Keratinocyte (primary cell): ENCODE data around the gene ST6GALNAC5. TPM values are rescaled to one million over a fixed set of nuclear protein-coding genes. Genes with fewer than 3 reads are reported as not detected.

Experiments used
- DNase-seq: peaks from one replicate; pipeline ENCODE4 v3.0.0-alpha.2; 2011; ENCODE audit warnings: low read depth, missing footprints, low spot score
- FAIRE-seq: peaks from 2 replicates; lab custom pipeline; 2011; peaks lifted over from hg19 to GRCh38; lab: Jason Lieb, UNC
- H2AFZ ChIP-seq: 2 replicates; pipeline ENCODE4 v1.6.0; 2012; ENCODE audit warnings: low read length, control low read depth, inconsistent platforms; ENCODE audit not compliant: control insufficient read depth
- H3K27ac ChIP-seq: 2 replicates; pipeline ENCODE4 v1.5.1; 2011; ENCODE audit warnings: low read length; ENCODE audit not compliant: control insufficient read depth, insufficient read depth
- H3K27me3 ChIP-seq: 3 replicates; pipeline ENCODE4 v1.6.0; 2011; ENCODE audit warnings: low read length; ENCODE audit not compliant: control insufficient read depth, insufficient read depth; ENCODE audit errors: extremely low read depth
- H3K36me3 ChIP-seq, 2 experiments: 2 replicates in 1 of 2; 3 replicates in 1 of 2; pipeline ENCODE4 v1.5.1; 2011; ENCODE audit warnings: low read length in 2 of 2, mild to moderate bottlenecking in 1 of 2; ENCODE audit not compliant: control insufficient read depth in 2 of 2, insufficient read depth in 2 of 2; ENCODE audit errors: extremely low read depth in 1 of 2
- H3K4me1 ChIP-seq: 3 replicates; pipeline ENCODE4 v1.5.1; 2011; ENCODE audit warnings: low read length; ENCODE audit not compliant: control insufficient read depth, insufficient read depth; ENCODE audit errors: extremely low read depth
- H3K4me2 ChIP-seq: 3 replicates; pipeline ENCODE4 v1.6.0; 2011; ENCODE audit warnings: low read depth, low read length; ENCODE audit not compliant: control insufficient read depth, insufficient read depth; ENCODE audit errors: extremely low read depth
- H3K4me3 ChIP-seq, 3 experiments: fragments of 200-600 bp in 1 of 3; sonication (generic) in 1 of 3; 2 replicates in 2 of 3; 3 replicates in 1 of 3; pipeline ENCODE4 v1.5.1; 2011 to 2016; ENCODE audit warnings: low read length in 3 of 3, mild to moderate bottlenecking in 3 of 3, control low read depth in 2 of 3, inconsistent platforms in 1 of 3, low read depth in 1 of 3, mixed read lengths in 1 of 3, mixed run types in 1 of 3, moderate library complexity in 1 of 3; ENCODE audit not compliant: control insufficient read depth in 2 of 3, insufficient read depth in 2 of 3; ENCODE audit errors: extremely low read depth in 1 of 3
- H3K79me2 ChIP-seq: 2 replicates; pipeline ENCODE4 v1.6.0; 2012; ENCODE audit warnings: low read length; ENCODE audit not compliant: control insufficient read depth, insufficient read depth
- H3K9ac ChIP-seq: 3 replicates; pipeline ENCODE4 v1.6.0; 2011; ENCODE audit warnings: low read length; ENCODE audit not compliant: control insufficient read depth, insufficient read depth; ENCODE audit errors: extremely low read depth
- H3K9me1 ChIP-seq: 3 replicates; pipeline ENCODE4 v1.6.0; 2011; ENCODE audit warnings: low read length; ENCODE audit not compliant: control insufficient read depth, insufficient read depth; ENCODE audit errors: extremely low read depth
- H3K9me3 ChIP-seq: 2 replicates; pipeline ENCODE4 v1.5.1; 2012; ENCODE audit warnings: low read depth, low read length; ENCODE audit not compliant: control insufficient read depth
- H4K20me1 ChIP-seq: 3 replicates; pipeline ENCODE4 v1.6.0; 2011; ENCODE audit warnings: low read length; ENCODE audit not compliant: control insufficient read depth, insufficient read depth; ENCODE audit errors: extremely low read depth
- EZH2 ChIP-seq: IDR thresholded peaks from one replicate; pipeline ENCODE4 v1.6.1; 2012; ENCODE audit warnings: inconsistent platforms, mild to moderate bottlenecking, low read length, moderate library complexity
- dilution Hi-C: fragments of 300-500 bp; cut with MboI; formaldehyde crosslinking; loops from one replicate; pipeline ENCODE4 v1.7.0; 2020; ENCODE audit warnings: low sequenced_read_pairs; ENCODE audit not compliant: extremely low pct_ligation_motif_present
- polyA plus RNA-seq, 5 experiments: library from polyadenylated mRNA; depleted of rRNA in 3 of 5; stranded (reverse) in 3 of 5; stranded (forward) in 1 of 5; unstranded in 1 of 5; fragments of >200 nt; gene quantifications; 1 replicate in 1 of 5; 2 replicates in 3 of 5; 3 replicates in 1 of 5; pipeline versions ENCODE4 v1.2.1 to v1.2.3, GENCODE V29; 2011 to 2012; ENCODE audit warnings: missing spikeins in 2 of 5, low read depth in 1 of 5, low replicate concordance in 1 of 5
- TF ChIP-seq, protein P1 (sequence below), 3 experiments: IDR thresholded peaks in 1 of 3; conservative IDR thresholded peaks in 1 of 3; optimal IDR thresholded peaks in 1 of 3; 2 replicates in 2 of 3; 3 replicates in 1 of 3; pipeline versions ENCODE3 to v1.5.1; 2011; ENCODE audit warnings: low read length in 3 of 3, mild to moderate bottlenecking in 3 of 3, moderate library complexity in 2 of 3, control low read depth in 1 of 3, inconsistent platforms in 1 of 3; ENCODE audit not compliant: insufficient read depth in 2 of 3; ENCODE audit errors: extremely low read depth in 1 of 3

Gene ST6GALNAC5
- polyA plus RNA-seq, 1 donor (not counting 4 experiments of a cell fraction or from before 2014, with no cell fraction given): 12.8 TPM

DNA sequence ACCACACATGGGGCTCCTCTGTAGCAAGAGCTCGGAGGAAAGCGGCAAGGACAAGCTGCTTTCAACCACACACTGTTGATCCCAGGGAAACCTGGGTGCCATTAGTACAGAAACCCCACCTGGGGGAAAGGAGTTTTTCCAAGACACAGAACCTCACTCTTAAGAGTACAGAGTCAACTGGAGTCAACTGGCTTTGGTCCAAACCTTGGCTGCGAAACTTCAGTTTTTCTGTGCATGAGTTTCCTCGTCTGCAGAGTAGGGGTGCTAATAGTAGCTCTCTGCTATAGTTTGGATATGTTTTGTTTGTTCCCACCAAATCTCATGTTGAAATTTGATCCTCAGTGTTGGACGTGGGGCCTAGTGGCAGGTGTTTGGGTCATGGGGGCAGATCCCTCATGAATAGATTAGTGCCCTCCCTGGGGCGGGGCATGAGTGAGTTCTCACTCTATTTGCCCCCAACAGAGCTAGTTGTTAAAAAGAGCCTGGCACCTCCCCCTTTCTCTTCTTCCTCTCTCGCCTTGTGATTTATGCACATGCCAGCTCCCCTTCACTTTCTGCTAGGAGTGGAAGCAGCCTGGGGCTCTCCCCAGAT, 190.8 kb downstream of the ST6GALNAC5 start:
- Histone ChIP-seq H2AFZ (no peak overlapping the region), H3K27ac (no peak overlapping the region), H3K36me3 (peaks cover 0 to 8% of the 10 kb centered on the region in 2 experiments), H3K9me1 (no peaks in the 10 kb centered on the region), H3K79me2 (no peaks in the 10 kb centered on the region), H3K4me1 (peaks cover 8% of the 10 kb centered on the region), H3K4me2 (no peak overlapping the region), H3K9me3 (no peaks in the 10 kb centered on the region), H3K27me3 (no peaks in the 10 kb centered on the region), H3K9ac (no peak overlapping the region), H4K20me1 (no peaks in the 10 kb centered on the region), H3K4me3 (no peak overlapping the region)
- DNase-seq: no peak
- dilution Hi-C loops: no loop called here
- TF ChIP-seq, protein P1, sequence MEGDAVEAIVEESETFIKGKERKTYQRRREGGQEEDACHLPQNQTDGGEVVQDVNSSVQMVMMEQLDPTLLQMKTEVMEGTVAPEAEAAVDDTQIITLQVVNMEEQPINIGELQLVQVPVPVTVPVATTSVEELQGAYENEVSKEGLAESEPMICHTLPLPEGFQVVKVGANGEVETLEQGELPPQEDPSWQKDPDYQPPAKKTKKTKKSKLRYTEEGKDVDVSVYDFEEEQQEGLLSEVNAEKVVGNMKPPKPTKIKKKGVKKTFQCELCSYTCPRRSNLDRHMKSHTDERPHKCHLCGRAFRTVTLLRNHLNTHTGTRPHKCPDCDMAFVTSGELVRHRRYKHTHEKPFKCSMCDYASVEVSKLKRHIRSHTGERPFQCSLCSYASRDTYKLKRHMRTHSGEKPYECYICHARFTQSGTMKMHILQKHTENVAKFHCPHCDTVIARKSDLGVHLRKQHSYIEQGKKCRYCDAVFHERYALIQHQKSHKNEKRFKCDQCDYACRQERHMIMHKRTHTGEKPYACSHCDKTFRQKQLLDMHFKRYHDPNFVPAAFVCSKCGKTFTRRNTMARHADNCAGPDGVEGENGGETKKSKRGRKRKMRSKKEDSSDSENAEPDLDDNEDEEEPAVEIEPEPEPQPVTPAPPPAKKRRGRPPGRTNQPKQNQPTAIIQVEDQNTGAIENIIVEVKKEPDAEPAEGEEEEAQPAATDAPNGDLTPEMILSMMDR (optimal IDR thresholded peaks at IDR 0.05 in 1 of 3, IDR thresholded peaks at IDR 0.05 in 1 of 3, conservative IDR thresholded peaks at IDR 0.05 in 1 of 3; ENCODE audit: extremely low read depth in 1 of 3, insufficient read depth in 2 of 3, low read length in 3 of 3): no peak
- TF ChIP-seq EZH2: no peak
- no peak for FAIRE-seq

DNA sequence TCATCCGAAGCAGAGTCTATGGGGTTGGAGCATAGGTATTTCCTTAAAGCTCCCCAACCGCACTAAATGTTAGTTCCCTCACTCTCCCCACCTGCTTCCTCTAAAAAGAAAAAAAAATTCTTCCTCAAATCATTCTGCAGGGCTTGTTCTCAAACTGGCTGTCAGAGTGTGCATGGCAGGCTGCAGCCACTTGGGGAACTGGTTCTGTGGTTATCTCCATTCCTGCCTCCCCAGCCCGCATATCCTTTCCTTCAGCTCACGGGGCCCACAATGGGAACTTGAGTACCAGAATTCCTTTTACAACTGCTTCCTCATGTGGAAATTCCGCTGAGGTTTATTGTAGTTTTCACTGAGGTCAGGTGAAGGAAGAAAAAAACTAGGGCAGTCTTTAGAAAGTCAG, 192.7 kb downstream of the ST6GALNAC5 start:
- Histone ChIP-seq H3K27ac (no peak overlapping the region), H3K9me1 (no peaks in the 10 kb centered on the region), H3K9ac (no peak overlapping the region), H4K20me1 (no peaks in the 10 kb centered on the region), H3K36me3 (peaks cover 0 to 2% of the 10 kb centered on the region in 2 experiments), H2AFZ (no peak overlapping the region), H3K27me3 (no peaks in the 10 kb centered on the region), H3K4me1 (peaks cover 8% of the 10 kb centered on the region), H3K4me2 (no peak overlapping the region), H3K9me3 (no peaks in the 10 kb centered on the region), H3K4me3 (no peak overlapping the region), H3K79me2 (no peaks in the 10 kb centered on the region)
- FAIRE-seq (no peak), DNase-seq (no peak)
- dilution Hi-C loops: no loop called here
- TF ChIP-seq EZH2: no peak
- TF ChIP-seq, protein P1 (optimal IDR thresholded peaks at IDR 0.05 in 1 of 3, IDR thresholded peaks at IDR 0.05 in 1 of 3, conservative IDR thresholded peaks at IDR 0.05 in 1 of 3; ENCODE audit: extremely low read depth in 1 of 3, insufficient read depth in 2 of 3, low read length in 3 of 3): peak in 1 of 3 experiments; percentile 10
